H1 (cell line): ENCODE results near the gene NFKBIE. TPM values are rescaled to one million over a fixed set of nuclear protein-coding genes. Genes with fewer than 3 reads are reported as not detected.
A peak's percentile ranks its signal among the peaks of the same experiment; 100 is the strongest.

Source experiments
- JUND ChIP-seq: IDR thresholded peaks from 2 replicates; pipeline ENCODE4 v1.6.1; 2011; ENCODE audit warnings: mild to moderate bottlenecking, improper control_type of control experiment, low read length
- SAP30 ChIP-seq: fragments of 300-600 bp; sonication (generic); IDR thresholded peaks from 2 replicates; pipeline ENCODE4 v1.7.1; 2012; ENCODE audit warnings: low read length, moderate library complexity, mild to moderate bottlenecking, inconsistent platforms; ENCODE audit not compliant: insufficient read depth, insufficient replicate concordance
- SIX5 ChIP-seq: IDR thresholded peaks from 2 replicates; pipeline ENCODE4 v1.6.1; 2011; ENCODE audit warnings: mild to moderate bottlenecking, low read depth, low read length
- polyA plus RNA-seq, 7 experiments: library from polyadenylated mRNA; depleted of rRNA in 3 of 7; stranded (reverse) in 5 of 7; unstranded in 2 of 7; fragments of >200 nt in 5 of 7; fragments of 200-250 nt in 2 of 7; gene quantifications; 1 replicate in 5 of 7; 2 replicates in 1 of 7; 4 replicates in 1 of 7; pipeline versions ENCODE4 v1.2.1 to v1.2.3, GENCODE V29; 2011 to 2013; ENCODE audit warnings: missing spikeins in 2 of 7, mixed read lengths in 2 of 7
- total RNA-seq: library from RNA; stranded (reverse); fragmentation: NEBNext Ultra II Directional; extraction: Animal tissue kit (Norgen Biotek cat#: 25700); gene quantifications from 2 replicates; pipeline ENCODE4 v1.2.1, GENCODE V29; 2021

NFKBIE gene
- total and polyA plus RNA-seq, 2 of the 8 experiments (the other 6 are each of a cell fraction or from before 2014, with no cell fraction given): 13.5 to 19.2 TPM

DNA sequence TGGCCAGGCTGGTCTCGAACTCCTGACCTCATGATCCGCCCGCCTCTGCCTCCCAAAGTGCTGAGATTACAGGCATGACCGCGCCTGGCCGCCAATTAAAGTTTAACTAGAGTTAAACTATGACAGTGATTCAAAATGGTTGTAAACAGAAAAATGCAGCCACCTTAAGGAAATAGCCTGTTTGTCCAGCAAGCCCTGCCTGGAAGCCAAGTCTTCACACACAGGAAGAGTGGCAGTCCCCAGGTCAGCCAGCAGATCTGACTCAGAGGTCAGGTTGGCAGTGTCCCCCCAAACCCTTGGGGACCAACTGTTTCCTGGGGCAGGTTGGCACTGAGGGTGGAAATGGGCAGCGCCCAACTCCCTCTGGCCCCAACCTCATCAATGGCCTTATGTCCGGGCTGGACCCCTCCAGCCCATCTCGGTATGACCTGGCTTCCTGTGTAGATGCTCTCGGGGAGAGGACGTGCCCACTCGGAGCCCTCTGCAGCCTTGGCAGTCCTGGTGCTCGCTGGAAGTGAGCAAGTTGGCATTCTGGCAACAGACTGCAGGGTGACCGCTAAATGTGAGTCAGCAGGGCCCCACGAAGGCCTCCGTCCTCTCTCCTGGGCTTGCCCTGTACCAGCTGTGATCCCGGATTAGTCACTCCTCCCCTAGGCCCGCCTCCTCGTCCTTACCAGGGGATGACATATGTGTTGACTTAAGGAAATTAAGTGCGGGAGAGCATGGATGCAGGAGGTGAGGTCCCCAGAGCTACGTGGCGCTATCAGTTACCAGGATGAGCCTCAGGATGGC is 28.1 kb downstream of the NFKBIE start (continued):
- TF ChIP-seq JUND (peak; percentile 7; the same call in 1 of the 2 replicates), SIX5 (no peak), SAP30 (peak; percentile 45)
- TF ChIP-seq, all 59 proteins: peak for 5
